H4 (cell line): ENCODE measurements around the gene PGAM1. TPM values are rescaled to one million over a fixed set of nuclear protein-coding genes. Genes with fewer than 3 reads are reported as not detected.
"Not testable (repeated sequence)": the region's sequence is repeated elsewhere in the genome, so short reads cannot be mapped to it uniquely, and the experiment has no call there.

ENCODE experiments used
- DNase-seq: peaks from one replicate; pipeline ENCODE4 v3.0.0-alpha.2; 2015; ENCODE audit warnings: low spot score
- total RNA-seq: library from RNA; depleted of rRNA; stranded (reverse); fragments of >200 nt; shearing (Covaris generic); gene quantifications from 2 replicates; pipeline ENCODE4 v1.2.3, GENCODE V29; 2014; rRNA removed

Gene PGAM1
- total RNA-seq, 1 experiment from 2014 or later: 784 TPM

- DNase-seq: no peak
Measured at GRCh38 chr10:97456686-97457065, 30.7 kb downstream of the PGAM1 start.

- DNase-seq: no peak
Measured at GRCh38 chr10:97459111-97459510, 33.1 kb downstream of the PGAM1 start.

GRCh38 chr10:97459933-97460332 is 33.9 kb downstream of the PGAM1 start:
- no peak for DNase-seq

- DNase-seq: no peak
Measured at GRCh38 chr10:97462309-97462708, 36.3 kb downstream of the PGAM1 start.

GRCh38 chr10:97463363-97464132 is 37.6 kb downstream of the PGAM1 start:
- DNase-seq: peak; percentile 34

GRCh38 chr10:97464226-97464625 is 38.2 kb downstream of the PGAM1 start:
- no peak for DNase-seq

- DNase-seq: no peak
Measured at GRCh38 chr10:97465982-97466381, 40.0 kb downstream of the PGAM1 start.

GRCh38 chr10:97466755-97467154 is 40.8 kb downstream of the PGAM1 start:
- DNase-seq: no peak

- no peak for DNase-seq
Measured at GRCh38 chr10:97468162-97468561, 42.2 kb downstream of the PGAM1 start.

GRCh38 chr10:97468781-97469180 is 42.8 kb downstream of the PGAM1 start:
- not testable (repeated sequence) for DNase-seq

- DNase-seq: no peak
Measured at GRCh38 chr10:97474918-97475317, 48.9 kb downstream of the PGAM1 start.

- DNase-seq: no peak
Measured at GRCh38 chr10:97475936-97476594, 50.1 kb downstream of the PGAM1 start.

- not testable (repeated sequence) for DNase-seq
Measured at GRCh38 chr10:97479410-97479809, 53.4 kb downstream of the PGAM1 start.

GRCh38 chr10:97479939-97480338 is 53.9 kb downstream of the PGAM1 start:
- no peak for DNase-seq

GRCh38 chr10:97481071-97481470 is 55.1 kb downstream of the PGAM1 start:
- no peak for DNase-seq

- no peak for DNase-seq
Measured at GRCh38 chr10:97482381-97482780, 56.4 kb downstream of the PGAM1 start.

Other genes starting within 250 kb of the PGAM1 start
- 0.10 TPM in 1 of 2 replicates, not detected in the other for gene SLIT1, start 240.2 kb upstream of the PGAM1 start, total RNA-seq
- gene ARHGAP19, start 133.6 kb upstream of the PGAM1 start, total RNA-seq: 9.5 and 10.6 TPM in 2 replicates
- 0.89 and 1.6 TPM in 2 replicates for gene FRAT1, start 106.9 kb upstream of the PGAM1 start, total RNA-seq
- gene FRAT2, start 91.5 kb upstream of the PGAM1 start, total RNA-seq: 6.2 and 11.0 TPM in 2 replicates
- 14.4 and 17.9 TPM in 2 replicates for gene RRP12, start 24.9 kb upstream of the PGAM1 start, total RNA-seq
- 75.0 and 87.7 TPM in 2 replicates for gene EXOSC1, start 19.8 kb downstream of the PGAM1 start, total RNA-seq
- 38.5 and 49.4 TPM in 2 replicates for gene ZDHHC16, start 20.0 kb downstream of the PGAM1 start, total RNA-seq
- 94.0 and 107 TPM in 2 replicates for gene MMS19, start 72.2 kb downstream of the PGAM1 start, total RNA-seq
- 9.6 and 10.6 TPM in 2 replicates for gene UBTD1, start 72.7 kb downstream of the PGAM1 start, total RNA-seq
- 0.15 TPM in 1 of 2 replicates, not detected in the other for gene ANKRD2, start 146.6 kb downstream of the PGAM1 start, total RNA-seq
- 0.97 and 1.3 TPM in 2 replicates for gene HOGA1, start 158.2 kb downstream of the PGAM1 start, total RNA-seq
- gene C10orf62, start 163.5 kb downstream of the PGAM1 start, total RNA-seq: not detected in 2 replicates
- 4.2 and 5.6 TPM in 2 replicates for gene MORN4, start 207.3 kb downstream of the PGAM1 start, total RNA-seq
- 10.8 and 10.9 TPM in 2 replicates for gene PI4K2A, start 214.5 kb downstream of the PGAM1 start, total RNA-seq